Stimulated activated CD4-positive, alpha-beta T cell treated with anti-CD3 and anti-CD28 coated beads, Interleukin-1b, Interleukin-23, amount 100 ng/mL, for 4 hours (primary cell): ENCODE data around the gene WWOX.
"Not testable (repeated sequence)": the region's sequence is repeated elsewhere in the genome, so short reads cannot be mapped to it uniquely, and the experiment has no call there.

Experiments used
- DNase-seq, 2 donors: peaks; one replicate each; pipeline ENCODE4 v3.0.0-alpha.2; 2020; ENCODE audit warnings: low read depth in 2 of 2

The WWOX gene

GRCh38 chr16:79019431-79019830 is 920.0 kb downstream of the WWOX start:
- DNase-seq, result no peak

GRCh38 chr16:79021991-79022630 is 922.7 kb downstream of the WWOX start:
- DNase-seq, result no peak

GRCh38 chr16:79026117-79026516 is 926.7 kb downstream of the WWOX start:
- DNase-seq, result no peak

DNA sequence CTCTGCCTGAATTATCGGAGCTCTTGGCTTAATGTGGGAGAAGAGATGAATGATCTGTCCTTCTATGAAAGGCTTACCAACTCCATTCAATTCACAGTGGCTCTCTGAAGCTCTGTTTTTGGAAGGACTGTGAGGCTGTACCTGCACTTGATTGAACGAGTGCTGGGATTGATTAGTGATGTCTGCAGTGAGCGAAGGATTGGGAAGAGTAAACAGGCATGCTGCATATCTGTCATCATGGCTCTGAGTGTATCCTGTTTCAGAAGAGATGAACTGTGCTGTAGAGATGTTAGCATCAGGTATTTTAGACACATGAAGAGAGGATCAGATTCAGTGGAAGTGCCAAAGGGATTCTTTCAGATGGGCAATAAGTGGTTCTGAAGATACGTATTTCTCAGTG is 937.1 kb downstream of the WWOX start:
- DNase-seq, result no peak

GRCh38 chr16:79037521-79038373 is 938.3 kb downstream of the WWOX start:
- DNase-seq, result no peak

- DNase-seq, result no peak
Observed at GRCh38 chr16:79041206-79041605, 941.8 kb downstream of the WWOX start.

- DNase-seq, result no peak
Observed at GRCh38 chr16:79042141-79042540, 942.7 kb downstream of the WWOX start.

GRCh38 chr16:79042886-79043285 is 943.4 kb downstream of the WWOX start:
- peak in 1 of 2 donors; percentile 7 for DNase-seq

- DNase-seq, result no peak
Observed at GRCh38 chr16:79045191-79045590, 945.7 kb downstream of the WWOX start.

DNA sequence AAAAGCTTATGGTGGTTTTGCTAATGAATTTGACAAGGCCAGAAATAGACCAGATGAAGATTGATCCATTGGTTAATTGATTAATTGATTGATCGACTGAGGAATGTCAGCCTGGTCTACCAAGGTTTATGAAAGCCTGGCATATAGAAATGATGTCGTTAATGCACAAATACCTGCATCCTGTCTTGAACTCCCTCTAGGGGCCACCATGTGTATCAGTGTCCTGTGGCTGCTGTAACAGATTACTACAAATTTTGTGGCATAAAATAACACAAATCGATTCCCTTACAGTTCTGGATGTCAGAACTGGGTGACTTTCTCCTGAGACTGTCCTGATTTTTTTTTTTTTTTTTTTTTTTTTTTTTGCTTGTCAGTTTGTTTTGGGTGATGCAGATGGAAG is 947.9 kb downstream of the WWOX start:
- no peak for DNase-seq

GRCh38 chr16:79049040-79049439 is 949.6 kb downstream of the WWOX start:
- DNase-seq, result no peak

DNA sequence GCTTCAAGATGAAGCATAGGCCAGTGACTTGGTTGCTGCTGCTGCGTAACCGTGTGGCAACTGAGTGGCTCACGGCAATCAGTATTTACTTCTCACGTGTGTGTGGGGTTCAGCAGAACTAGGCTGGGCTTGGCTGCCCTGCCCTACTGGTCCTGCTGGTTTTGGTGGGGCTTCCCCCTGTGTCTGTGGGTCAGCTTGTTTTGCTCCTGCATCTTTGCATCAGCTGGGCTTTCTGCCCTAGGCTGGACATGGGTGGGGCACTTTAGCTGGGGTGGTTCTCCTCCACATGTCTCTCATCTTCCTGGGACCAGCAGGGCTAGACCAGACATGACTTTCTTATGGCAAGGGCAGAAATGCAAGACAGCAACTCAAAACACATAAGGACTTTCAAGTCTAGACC is 950.6 kb downstream of the WWOX start:
- DNase-seq, result no peak

- DNase-seq, result no peak
Observed at GRCh38 chr16:79051313-79051712, 951.9 kb downstream of the WWOX start.

- DNase-seq, result not testable (repeated sequence)
Observed at GRCh38 chr16:79052198-79052597, 952.7 kb downstream of the WWOX start.

DNA sequence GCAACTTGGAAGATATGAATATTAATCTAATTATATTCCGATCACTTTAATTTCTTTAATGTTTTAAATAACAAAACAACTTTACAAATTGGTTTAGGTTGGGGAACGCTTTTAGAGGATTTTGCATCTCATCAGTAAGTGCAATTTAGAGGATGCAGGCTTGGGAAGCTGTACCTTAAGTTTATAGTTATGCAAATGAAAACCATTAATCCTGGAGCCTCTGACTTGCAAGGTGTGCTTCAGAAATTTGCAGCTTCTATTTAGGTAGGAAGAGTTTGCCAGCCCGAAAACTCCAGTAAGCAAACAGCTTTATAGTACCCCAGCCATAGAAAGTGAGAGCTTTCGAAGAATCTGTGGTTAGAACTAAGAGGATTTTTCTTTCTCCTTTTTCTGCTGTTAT is 954.1 kb downstream of the WWOX start:
- no peak for DNase-seq

- DNase-seq, result no peak
Observed at GRCh38 chr16:79054211-79054984, 954.9 kb downstream of the WWOX start.

- no peak for DNase-seq
Observed at GRCh38 chr16:79055251-79055970, 956.0 kb downstream of the WWOX start.

DNA sequence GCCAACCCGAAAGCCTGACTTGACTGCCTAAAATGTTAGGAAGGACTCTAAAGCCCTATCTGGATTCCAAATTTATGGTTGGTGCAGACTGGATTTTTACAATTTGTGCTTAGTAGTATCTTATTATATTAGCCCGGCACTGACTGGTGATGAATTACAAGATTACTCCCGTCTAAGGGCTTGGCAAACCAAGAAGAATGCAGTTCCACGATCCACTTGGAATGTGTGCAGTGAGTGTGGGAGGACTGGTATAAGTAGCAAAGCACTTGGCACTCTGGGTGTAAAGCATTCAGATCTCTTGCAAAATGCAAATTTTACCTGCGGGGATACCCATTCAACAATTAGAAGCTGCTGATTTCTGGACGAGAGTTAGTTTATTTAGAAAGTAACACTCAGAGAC is 961.7 kb downstream of the WWOX start:
- DNase-seq, result no peak

- DNase-seq, result no peak
Observed at GRCh38 chr16:79062336-79062735, 962.9 kb downstream of the WWOX start.

DNA sequence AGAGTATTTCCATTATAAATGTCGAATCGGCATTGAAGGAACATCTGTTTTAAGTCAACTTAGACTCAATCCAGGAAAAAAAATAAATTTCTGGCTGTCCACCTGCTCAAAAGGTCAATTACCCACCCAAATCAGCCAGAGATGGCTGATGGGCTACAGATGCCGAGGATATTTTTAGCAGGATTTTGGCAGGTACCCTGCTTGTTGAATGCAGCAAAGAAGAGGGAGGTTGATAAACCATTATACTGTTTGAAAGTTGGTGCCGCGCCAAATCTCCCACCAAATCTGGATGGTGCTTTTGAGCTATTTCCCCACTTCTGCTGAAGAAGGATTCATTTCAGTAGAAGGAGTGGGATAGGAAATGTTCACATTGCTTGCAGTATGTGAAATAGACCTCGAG is 963.4 kb downstream of the WWOX start:
- DNase-seq, result no peak

GRCh38 chr16:79064256-79064972 is 965.0 kb downstream of the WWOX start:
- no peak for DNase-seq
